K562 (cell line): Measurements from ENCODE around the gene KHSRP. TPM values are rescaled to one million over a fixed set of nuclear protein-coding genes. Genes with fewer than 3 reads are reported as not detected.

Experiments
- CBX1 ChIP-seq: sonication (generic); IDR thresholded peaks from 2 replicates; pipeline ENCODE4 v1.6.1; 2016; ENCODE audit warnings: antibody characterized with exemption, low read depth, mild to moderate bottlenecking
- CREB1 ChIP-seq, 2 experiments: sonication (generic) in 1 of 2; formaldehyde crosslinking in 1 of 2; IDR thresholded peaks; 2 replicates each; pipeline versions ENCODE4 v1.6.1 to v1.8.0; 2012 to 2022; ENCODE audit warnings: inconsistent platforms in 1 of 2, mild to moderate bottlenecking in 1 of 2, missing genetic modification reagents in 1 of 2, moderate library complexity in 1 of 2
- CSDE1 ChIP-seq, 2 experiments: fragments of 450-650 bp; IDR thresholded peaks; 2 replicates each; pipeline ENCODE4 v1.6.1; 2016; ENCODE audit warnings: mild to moderate bottlenecking in 1 of 2
- CXXC5 ChIP-seq: fragments of 250-450 bp; sonication (Bioruptor Pico); IDR thresholded peaks from 2 replicates; pipeline ENCODE4 v1.8.0; 2022; ENCODE audit warnings: inconsistent platforms, mild to moderate bottlenecking, moderate library complexity
- ILF3 ChIP-seq: fragments of 450-650 bp; IDR thresholded peaks from 2 replicates; pipeline ENCODE4 v1.6.1; 2018; ENCODE audit warnings: antibody characterized with exemption, mild to moderate bottlenecking, moderate library complexity, borderline replicate concordance
- NCOA2 ChIP-seq, 2 experiments: fragments of 450-650 bp; IDR thresholded peaks; 2 replicates each; pipeline ENCODE4 v1.6.1; 2018; ENCODE audit warnings: mild to moderate bottlenecking in 2 of 2, moderate library complexity in 1 of 2; ENCODE audit not compliant: partially characterized antibody in 2 of 2
- NFYB ChIP-seq: IDR thresholded peaks from 2 replicates; pipeline ENCODE4 v1.6.1; 2011; ENCODE audit warnings: mild to moderate bottlenecking, moderate library complexity; ENCODE audit not compliant: insufficient read length; ENCODE audit errors: extremely low read depth
- NR2C1 ChIP-seq, 2 experiments: fragments of 450-650 bp; IDR thresholded peaks; 2 replicates each; pipeline ENCODE4 v1.6.1; 2017; ENCODE audit warnings: mild to moderate bottlenecking in 2 of 2, antibody characterized with exemption in 1 of 2, inconsistent platforms in 1 of 2, missing compliant biosample characterization in 1 of 2, missing genetic modification characterization in 1 of 2
- POLR2A ChIP-seq: fragments of 450-650 bp; conservative IDR thresholded peaks from 2 replicates; pipeline ENCODE4 v1.6.1; 2016
- RUNX1 ChIP-seq: sonication (generic); IDR thresholded peaks from 2 replicates; pipeline ENCODE4 v1.6.1; 2016; ENCODE audit warnings: antibody characterized with exemption, low read depth
- SP1 ChIP-seq: sonication (generic); formaldehyde crosslinking; IDR thresholded peaks from 2 replicates; pipeline ENCODE4 v1.8.1; 2022; ENCODE audit warnings: mild to moderate bottlenecking, missing genetic modification reagents
- TEAD4 ChIP-seq, 2 experiments: sonication (generic) in 1 of 2; formaldehyde crosslinking in 1 of 2; IDR thresholded peaks; 2 replicates each; pipeline versions ENCODE4 v1.6.1 to v1.8.0; 2012 to 2022; ENCODE audit warnings: borderline replicate concordance in 1 of 2, inconsistent platforms in 1 of 2, low read length in 1 of 2, mild to moderate bottlenecking in 1 of 2, missing genetic modification reagents in 1 of 2
- ZBED1 ChIP-seq: IDR thresholded peaks from 2 replicates; pipeline ENCODE4 v1.6.1; 2014
- ZBTB40 ChIP-seq, 2 experiments: fragments of 450-650 bp in 1 of 2; sonication (generic) in 1 of 2; formaldehyde crosslinking in 1 of 2; IDR thresholded peaks; 2 replicates each; pipeline versions ENCODE4 v1.7.1 to v1.9.0; 2016 to 2022; ENCODE audit warnings: inconsistent platforms in 1 of 2, mild to moderate bottlenecking in 1 of 2, missing genetic modification reagents in 1 of 2
- ZFX ChIP-seq: sonication (generic); formaldehyde crosslinking; IDR thresholded peaks from 2 replicates; pipeline ENCODE4 v1.8.0; 2022; ENCODE audit warnings: mild to moderate bottlenecking, missing genetic modification reagents, moderate library complexity
- ZNF354B ChIP-seq: fragments of 250-450 bp; sonication (Bioruptor Pico); IDR thresholded peaks from 2 replicates; pipeline ENCODE4 v1.4.0; 2020
- ZNF77 ChIP-seq: fragments of 250-450 bp; sonication (Bioruptor Pico); IDR thresholded peaks from 2 replicates; pipeline ENCODE4 v1.5.0; 2020
- polyA plus RNA-seq, 8 experiments: library from polyadenylated mRNA; depleted of rRNA in 4 of 8; stranded (reverse) in 5 of 8; unstranded in 3 of 8; fragments of >200 nt; fragmentation: Nextera tagmentation in 2 of 8; fragmentation: Illumina TruSeq in 1 of 8; extraction: Ambion mirVana in 2 of 8; extraction: Trizol in 1 of 8; gene quantifications; 2 replicates each; pipeline versions ENCODE4 v1.2.1 to v1.2.3, GENCODE V29; 2011 to 2014; ENCODE audit warnings: inconsistent platforms in 1 of 8, missing spikeins in 1 of 8
- total RNA-seq, 7 experiments: library from RNA; depleted of rRNA in 6 of 7; stranded (reverse); fragments of >200 nt in 6 of 7; fragmentation: Illumina TruSeq in 2 of 7; extraction: Trizol in 2 of 7; gene quantifications; 2 replicates each; pipeline versions ENCODE4 v1.2.1 to v1.2.3, GENCODE V29; 2011 to 2021; ENCODE audit warnings: low replicate concordance in 1 of 7
- TF ChIP-seq, protein P1 (sequence below): sonication (generic); formaldehyde crosslinking; IDR thresholded peaks from 2 replicates; pipeline ENCODE4 v1.8.0; 2022; ENCODE audit warnings: mild to moderate bottlenecking, missing genetic modification reagents
- TF ChIP-seq, protein P2 (sequence below): fragments of 200-800 bp; sonication (Bioruptor generic); IDR thresholded peaks from 2 replicates; pipeline ENCODE4 v1.6.1; 2017; ENCODE audit warnings: missing genetic modification characterization, missing compliant biosample characterization

The KHSRP gene
- total and polyA plus RNA-seq, 9 of the 15 experiments (the other 6 are each of a cell fraction or from before 2014, with no cell fraction given): 4.2 to 564 (median 139) TPM

- TF ChIP-seq ZBTB40 (IDR thresholded peaks at IDR 0.05) (peak; percentile 73), ZBTB40 (CRISPR knock-in tag; IDR thresholded peaks at IDR 0.05) (no peak), NCOA2 (IDR thresholded peaks at IDR 0.05; ENCODE audit: partially characterized antibody in 2 of 2) (no peak), CSDE1 (IDR thresholded peaks at IDR 0.05) (no peak), RUNX1 (no peak), ZFX (no peak), NR2C1 (IDR thresholded peaks at IDR 0.05) (peak; percentile 66), NR2C1 (tag; IDR thresholded peaks at IDR 0.05) (0 out of 2 replicates have a peak, but pooled peaks have one; percentile 31), POLR2A (peak; percentile 45; the same call in 1 of the 2 replicates), NFYB (no peak), CXXC5 (no peak), ZNF77 (CRISPR knock-in tag) (no peak), CBX1 (no peak), ZNF354B (no peak), CREB1 (IDR thresholded peaks at IDR 0.05) (no peak), CREB1 (CRISPR knock-in tag; IDR thresholded peaks at IDR 0.05) (no peak), TEAD4 (IDR thresholded peaks at IDR 0.05; ENCODE audit: low read length) (no peak), TEAD4 (CRISPR knock-in tag; IDR thresholded peaks at IDR 0.05; ENCODE audit: borderline replicate concordance) (no peak), ILF3 (no peak), ZBED1 (no peak), SP1 (CRISPR knock-in tag) (no peak)
- TF ChIP-seq, protein P1, sequence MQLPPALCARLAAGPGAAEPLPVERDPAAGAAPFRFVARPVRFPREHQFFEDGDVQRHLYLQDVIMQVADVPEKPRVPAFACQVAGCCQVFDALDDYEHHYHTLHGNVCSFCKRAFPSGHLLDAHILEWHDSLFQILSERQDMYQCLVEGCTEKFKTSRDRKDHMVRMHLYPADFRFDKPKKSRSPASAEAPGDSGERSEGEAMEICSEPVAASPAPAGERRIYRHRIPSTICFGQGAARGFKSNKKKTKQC: 0 out of 2 replicates have a peak, but pooled peaks have one; percentile 15
- TF ChIP-seq, protein P2, sequence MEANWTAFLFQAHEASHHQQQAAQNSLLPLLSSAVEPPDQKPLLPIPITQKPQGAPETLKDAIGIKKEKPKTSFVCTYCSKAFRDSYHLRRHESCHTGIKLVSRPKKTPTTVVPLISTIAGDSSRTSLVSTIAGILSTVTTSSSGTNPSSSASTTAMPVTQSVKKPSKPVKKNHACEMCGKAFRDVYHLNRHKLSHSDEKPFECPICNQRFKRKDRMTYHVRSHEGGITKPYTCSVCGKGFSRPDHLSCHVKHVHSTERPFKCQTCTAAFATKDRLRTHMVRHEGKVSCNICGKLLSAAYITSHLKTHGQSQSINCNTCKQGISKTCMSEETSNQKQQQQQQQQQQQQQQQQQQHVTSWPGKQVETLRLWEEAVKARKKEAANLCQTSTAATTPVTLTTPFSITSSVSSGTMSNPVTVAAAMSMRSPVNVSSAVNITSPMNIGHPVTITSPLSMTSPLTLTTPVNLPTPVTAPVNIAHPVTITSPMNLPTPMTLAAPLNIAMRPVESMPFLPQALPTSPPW: no peak
Measured at GRCh38 chr19:6373813-6374108, 50.9 kb downstream of the KHSRP start (continued).
